Naive thymus-derived CD8-positive, alpha-beta T cell (primary cell): Measurements from ENCODE around the gene LRRC55. TPM values are rescaled to one million over a fixed set of nuclear protein-coding genes. Genes with fewer than 3 reads are reported as not detected.

Experiments
- ATAC-seq, 2 donors: fragments of 150-1000 bp; cut with Tn5 transposase in 1 of 2; sonication (Bioruptor Pico), chemical (Tn5 transposase) in 1 of 2; 1 replicate in 1 of 2; 2 replicates in 1 of 2; pipeline ENCODE4 v1.10.0; 2021; ENCODE audit warnings: mild to moderate bottlenecking in 2 of 2, moderate library complexity in 2 of 2
- POLR2A ChIA-PET: fragments of 350-600 bp; sonication (Branson Sonifier 250); formaldehyde crosslinking; loops from one replicate; lab custom pipeline; 2021; ENCODE audit warnings: antibody characterized with exemption; lab: Charles Lee
- DNase-seq, 10 donors: peaks; one replicate each; pipeline versions ENCODE4 v3.0.0 to v3.0.0-alpha.2; 2020 to 2022
- H3K27ac Mint-ChIP-seq, 10 donors: one replicate each; pipeline ENCODE4 v1.8.0; 2020 to 2022; ENCODE audit warnings: mild to moderate bottlenecking in 10 of 10, mixed read lengths in 10 of 10, moderate library complexity in 4 of 10, inconsistent platforms in 1 of 10
- H3K27me3 Mint-ChIP-seq, 5 donors: one replicate each; pipeline ENCODE4 v1.8.0; 2021 to 2022; ENCODE audit warnings: mixed read lengths in 5 of 5
- H3K36me3 Mint-ChIP-seq, 3 donors: one replicate each; pipeline ENCODE4 v1.8.0; 2020 to 2022; ENCODE audit warnings: mixed read lengths in 3 of 3, mild to moderate bottlenecking in 2 of 3, inconsistent platforms in 1 of 3
- H3K4me1 Mint-ChIP-seq, 4 donors: one replicate each; pipeline ENCODE4 v1.8.0; 2021 to 2022; ENCODE audit warnings: mixed read lengths in 4 of 4
- H3K4me3 Mint-ChIP-seq, 10 donors: one replicate each; pipeline ENCODE4 v1.8.0; 2020 to 2022; ENCODE audit warnings: mild to moderate bottlenecking in 10 of 10, mixed read lengths in 10 of 10, moderate library complexity in 6 of 10, inconsistent platforms in 1 of 10
- H3K9me3 Mint-ChIP-seq, 9 donors: one replicate each; pipeline ENCODE4 v1.8.0; 2020 to 2022; ENCODE audit warnings: mixed read lengths in 9 of 9, mild to moderate bottlenecking in 3 of 9, inconsistent platforms in 1 of 9, moderate library complexity in 1 of 9
- polyA plus RNA-seq, 3 donors: library from polyadenylated mRNA; unstranded; fragments of 300-500 nt; fragmentation: Illumina TruSeq; gene quantifications; one replicate each; pipeline ENCODE4 v1.2.3, GENCODE V29; 2021
- total RNA-seq, 8 experiments: library from RNA in 2 of 8; stranded (reverse) in 2 of 8; gene quantifications; one replicate each; pipeline ENCODE4 v1.2.3 and lab custom pipeline; 2021 to 2026

The LRRC55 gene
- total and polyA plus RNA-seq, 5 experiments from 2014 or later, result not detected

- ATAC-seq (no peak), DNase-seq (peak in 1 of 10 donors; percentile 2)
- H3K4me3 Mint-ChIP-seq, result no peak overlapping the region
- H3K27ac Mint-ChIP-seq, result no peak overlapping the region
- no peaks in the 10 kb centered on the region for H3K9me3 Mint-ChIP-seq
- no peaks in the 10 kb centered on the region for H3K4me1 Mint-ChIP-seq
- peaks cover 5 to 13% (median 10%) of the 10 kb centered on the region in 5 donors for H3K27me3 Mint-ChIP-seq
- POLR2A ChIA-PET, result no interaction called here
- no peaks in the 10 kb centered on the region for H3K36me3 Mint-ChIP-seq
Observed at GRCh38 chr11:57213342-57214097, 31.8 kb downstream of the LRRC55 start.

- no peak overlapping the region for H3K27ac Mint-ChIP-seq
- POLR2A ChIA-PET, result no interaction called here
- H3K4me1 Mint-ChIP-seq, result no peaks in the 10 kb centered on the region
- H3K9me3 Mint-ChIP-seq, result no peaks in the 10 kb centered on the region
- DNase-seq, result no peak
- H3K4me3 Mint-ChIP-seq, result no peak overlapping the region
- H3K36me3 Mint-ChIP-seq, result no peaks in the 10 kb centered on the region
- peaks cover 6 to 16% (median 11%) of the 10 kb centered on the region in 5 donors for H3K27me3 Mint-ChIP-seq
- no peak for ATAC-seq
Observed at GRCh38 chr11:57214098-57214417, 32.3 kb downstream of the LRRC55 start.

- Mint-ChIP-seq H3K4me3 (no peak overlapping the region), H3K4me1 (no peaks in the 10 kb centered on the region), H3K27ac (no peak overlapping the region), H3K36me3 (no peaks in the 10 kb centered on the region), H3K27me3 (peaks cover 6 to 19% (median 14%) of the 10 kb centered on the region in 5 donors), H3K9me3 (no peaks in the 10 kb centered on the region)
- POLR2A ChIA-PET, result no interaction called here
- no peak for ATAC-seq
- no peak for DNase-seq
Observed at GRCh38 chr11:57214494-57214893, 32.7 kb downstream of the LRRC55 start.

GRCh38 chr11:57216463-57216862 is 34.7 kb downstream of the LRRC55 start:
- POLR2A ChIA-PET, result no interaction called here
- H3K4me3 Mint-ChIP-seq, result no peak overlapping the region
- H3K9me3 Mint-ChIP-seq, result no peaks in the 10 kb centered on the region
- H3K27ac Mint-ChIP-seq, result no peak overlapping the region
- ATAC-seq (no peak), DNase-seq (no peak)
- peaks cover 7 to 25% (median 16%) of the 10 kb centered on the region in 5 donors for H3K27me3 Mint-ChIP-seq
- H3K36me3 Mint-ChIP-seq, result no peaks in the 10 kb centered on the region
- H3K4me1 Mint-ChIP-seq, result no peaks in the 10 kb centered on the region

- no peaks in the 10 kb centered on the region for H3K4me1 Mint-ChIP-seq
Observed at GRCh38 chr11:57217053-57217452, 35.3 kb downstream of the LRRC55 start.

GRCh38 chr11:57219021-57219627 is 37.4 kb downstream of the LRRC55 start:
- H3K36me3 Mint-ChIP-seq, result no peaks in the 10 kb centered on the region
- POLR2A ChIA-PET, result no interaction called here

More at GRCh38 chr11:57217053-57217452, 35.3 kb downstream of the LRRC55 start:
- POLR2A ChIA-PET, result no interaction called here
- ATAC-seq (no peak), DNase-seq (no peak)
- Mint-ChIP-seq H3K4me3 (no peak overlapping the region), H3K27ac (no peak overlapping the region), H3K36me3 (no peaks in the 10 kb centered on the region), H3K9me3 (no peaks in the 10 kb centered on the region), H3K27me3 (peaks cover 7 to 24% (median 16%) of the 10 kb centered on the region in 5 donors)

GRCh38 chr11:57222239-57222638 is 40.5 kb downstream of the LRRC55 start:
- peaks cover 7 to 18% (median 13%) of the 10 kb centered on the region in 5 donors for H3K27me3 Mint-ChIP-seq
- H3K9me3 Mint-ChIP-seq, result no peaks in the 10 kb centered on the region
- H3K36me3 Mint-ChIP-seq, result no peaks in the 10 kb centered on the region
- H3K27ac Mint-ChIP-seq, result no peak overlapping the region
- DNase-seq (no peak), ATAC-seq (no peak)
- no peak overlapping the region for H3K4me3 Mint-ChIP-seq
- H3K4me1 Mint-ChIP-seq, result no peaks in the 10 kb centered on the region
- POLR2A ChIA-PET, result no interaction called here

More at GRCh38 chr11:57219021-57219627, 37.4 kb downstream of the LRRC55 start:
- no peak overlapping the region for H3K4me3 Mint-ChIP-seq
- H3K27ac Mint-ChIP-seq, result no peak overlapping the region
- H3K4me1 Mint-ChIP-seq, result no peaks in the 10 kb centered on the region
- ATAC-seq (no peak), DNase-seq (no peak)
- peaks cover 5 to 21% (median 16%) of the 10 kb centered on the region in 5 donors for H3K27me3 Mint-ChIP-seq
- no peaks in the 10 kb centered on the region for H3K9me3 Mint-ChIP-seq

GRCh38 chr11:57223601-57224000 is 41.8 kb downstream of the LRRC55 start:
- H3K36me3 Mint-ChIP-seq, result no peaks in the 10 kb centered on the region
- DNase-seq (no peak), ATAC-seq (no peak)
- no peaks in the 10 kb centered on the region for H3K4me1 Mint-ChIP-seq
- H3K27me3 Mint-ChIP-seq, result peaks cover 9 to 17% (median 12%) of the 10 kb centered on the region in 5 donors
- H3K9me3 Mint-ChIP-seq, result no peaks in the 10 kb centered on the region
- no peak overlapping the region for H3K27ac Mint-ChIP-seq
- POLR2A ChIA-PET, result interaction anchor here (0.5 kb wide), 1 partner anchor 81 kb away, joined by 6 read pairs; no protein-coding TSS in a partner anchor
- no peak overlapping the region for H3K4me3 Mint-ChIP-seq

GRCh38 chr11:57224128-57224527 is 42.4 kb downstream of the LRRC55 start:
- ATAC-seq (no peak), DNase-seq (no peak)
- Mint-ChIP-seq H3K27ac (no peak overlapping the region), H3K27me3 (peaks cover 7 to 16% (median 14%) of the 10 kb centered on the region in 5 donors), H3K4me3 (no peak overlapping the region), H3K36me3 (no peaks in the 10 kb centered on the region), H3K4me1 (no peaks in the 10 kb centered on the region), H3K9me3 (no peaks in the 10 kb centered on the region)
- POLR2A ChIA-PET, result interaction anchor here (0.5 kb wide), 1 partner anchor 81 kb away, joined by 6 read pairs; no protein-coding TSS in a partner anchor

- ATAC-seq, result no peak
- H3K36me3 Mint-ChIP-seq, result no peaks in the 10 kb centered on the region
- H3K4me1 Mint-ChIP-seq, result no peaks in the 10 kb centered on the region
- H3K27ac Mint-ChIP-seq, result no peak overlapping the region
- peaks cover 6 to 13% (median 12%) of the 10 kb centered on the region in 5 donors for H3K27me3 Mint-ChIP-seq
- no peak overlapping the region for H3K4me3 Mint-ChIP-seq
- no peak for DNase-seq
- H3K9me3 Mint-ChIP-seq, result no peaks in the 10 kb centered on the region
- POLR2A ChIA-PET, result no interaction called here
Observed at GRCh38 chr11:57224537-57224936, 42.8 kb downstream of the LRRC55 start.

- H3K4me3 Mint-ChIP-seq, result no peak overlapping the region
- DNase-seq (no peak), ATAC-seq (no peak)
- H3K27me3 Mint-ChIP-seq, result peaks cover 28 to 45% (median 35%) of the 10 kb centered on the region in 5 donors
- no peaks in the 10 kb centered on the region for H3K9me3 Mint-ChIP-seq
- peaks cover 2 to 9% (median 6%) of the 10 kb centered on the region in 4 donors for H3K4me1 Mint-ChIP-seq
- no peak overlapping the region for H3K27ac Mint-ChIP-seq
- POLR2A ChIA-PET, result no interaction called here
- no peaks in the 10 kb centered on the region for H3K36me3 Mint-ChIP-seq
Observed at GRCh38 chr11:57228600-57228999, 46.8 kb downstream of the LRRC55 start.

- ATAC-seq, result no peak
- H3K9me3 Mint-ChIP-seq, result no peaks in the 10 kb centered on the region
- H3K36me3 Mint-ChIP-seq, result no peaks in the 10 kb centered on the region
- H3K4me3 Mint-ChIP-seq, result no peak overlapping the region
- peaks cover 37 to 58% (median 52%) of the 10 kb centered on the region in 5 donors for H3K27me3 Mint-ChIP-seq
- H3K27ac Mint-ChIP-seq, result no peak overlapping the region
- POLR2A ChIA-PET, result no interaction called here
- DNase-seq, result no peak
- H3K4me1 Mint-ChIP-seq, result peaks cover 2 to 9% (median 6%) of the 10 kb centered on the region in 4 donors
Observed at GRCh38 chr11:57230316-57230715, 48.6 kb downstream of the LRRC55 start.

GRCh38 chr11:57230791-57231538 is 49.2 kb downstream of the LRRC55 start:
- Mint-ChIP-seq H3K4me3 (no peak overlapping the region), H3K27ac (no peak overlapping the region), H3K4me1 (peaks cover 2 to 10% (median 6%) of the 10 kb centered on the region in 4 donors), H3K27me3 (peaks cover 42 to 63% (median 58%) of the 10 kb centered on the region in 5 donors), H3K9me3 (no peaks in the 10 kb centered on the region), H3K36me3 (no peaks in the 10 kb centered on the region)
- DNase-seq (no peak), ATAC-seq (no peak)
- POLR2A ChIA-PET, result no interaction called here
